ENCODE data around the gene SHD.

GRCh38 chr19:4272894-4273293 is 6.2 kb upstream of the SHD start:
- TF ChIP-seq CTCF (conservative IDR thresholded peaks at IDR 0.05; ENCODE audit: low read depth, low read length), result no peak
- no peak for TF ChIP-seq EZH2 (IDR thresholded peaks at IDR 0.05; ENCODE audit: borderline replicate concordance, low read depth, low read length, poor library complexity, severe bottlenecking)
